Natural killer cell (primary cell): Measurements from ENCODE around the gene CLDN11. TPM values are rescaled to one million over a fixed set of nuclear protein-coding genes. Genes with fewer than 3 reads are reported as not detected.
A peak's percentile ranks its signal among the peaks of the same experiment; 100 is the strongest.

ENCODE experiments used
- ATAC-seq, 3 donors: fragments of 150-1000 bp in 2 of 3; fragments of 200-7000 bp in 1 of 3; cut with Tn5 transposase; 1 replicate in 1 of 3; 2 replicates in 2 of 3; pipeline ENCODE4 v1.10.0; 2021; ENCODE audit warnings: mild to moderate bottlenecking in 2 of 3, moderate library complexity in 2 of 3
- DNase-seq, 2 donors: peaks; one replicate each; pipeline versions ENCODE4 v3.0.0 to v3.0.0-alpha.2; 2013 to 2021; ENCODE audit warnings: mixed read lengths in 1 of 2
- H3K27ac ChIP-seq: one replicate; pipeline ENCODE4 v1.5.1; 2013; ENCODE audit warnings: mild to moderate bottlenecking, low read length
- H3K27me3 ChIP-seq: one replicate; pipeline ENCODE4 v1.6.1; 2013; ENCODE audit warnings: low read length; ENCODE audit not compliant: control insufficient read depth, insufficient read depth
- H3K36me3 ChIP-seq: one replicate; pipeline ENCODE4 v1.6.1; 2013; ENCODE audit warnings: low read length; ENCODE audit not compliant: control insufficient read depth, insufficient read depth
- H3K4me1 ChIP-seq: one replicate; pipeline ENCODE4 v1.6.1; 2013; ENCODE audit warnings: low read length; ENCODE audit not compliant: control insufficient read depth, insufficient read depth
- H3K4me3 ChIP-seq: one replicate; pipeline ENCODE4 v1.5.1; 2013; ENCODE audit warnings: low read length
- H3K9me3 ChIP-seq: one replicate; pipeline ENCODE4 v1.6.1; 2013; ENCODE audit warnings: low read length; ENCODE audit not compliant: control insufficient read depth, insufficient read depth
- H3K27ac Mint-ChIP-seq, 2 donors: one replicate each; pipeline ENCODE4 v1.8.0; 2022; ENCODE audit warnings: mild to moderate bottlenecking in 2 of 2, mixed read lengths in 2 of 2, moderate library complexity in 1 of 2
- H3K27me3 Mint-ChIP-seq, 2 donors: one replicate each; pipeline ENCODE4 v1.8.0; 2022; ENCODE audit warnings: low read depth in 2 of 2, mixed read lengths in 2 of 2
- H3K36me3 Mint-ChIP-seq: one replicate; pipeline ENCODE4 v1.8.0; 2022; ENCODE audit warnings: mixed read lengths
- H3K4me1 Mint-ChIP-seq, 2 donors: one replicate each; pipeline ENCODE4 v1.8.0; 2022; ENCODE audit warnings: mixed read lengths in 2 of 2
- H3K4me3 Mint-ChIP-seq: one replicate; pipeline ENCODE4 v1.8.0; 2022; ENCODE audit warnings: mild to moderate bottlenecking, moderate library complexity, mixed read lengths
- H3K9me3 Mint-ChIP-seq, 2 donors: one replicate each; pipeline ENCODE4 v1.8.0; 2022; ENCODE audit warnings: mixed read lengths in 2 of 2
- WGBS: methylation state at CpG from one replicate; pipeline ENCODE4 v1.1.7; 2013; ENCODE audit warnings: missing lambda C conversion rate; ENCODE audit not compliant: insufficient coverage; 5-methylcytosine and 5-hydroxymethylcytosine counted together
- intact Hi-C: fragments of 100-400 bp; cut with micrococcal nuclease; formaldehyde crosslinking; loops from one replicate; pipeline ENCODE4 v1.14.2; 2022
- total RNA-seq, 4 donors: library from RNA; stranded (reverse); fragments of 120-200 nt in 1 of 4; gene quantifications; one replicate each; pipeline versions ENCODE4 v1.2.3 to v1.2.4, GENCODE V29; 2013 to 2022
- TF ChIP-seq, protein P1 (sequence below): fragments of 200-600 bp; IDR thresholded peaks from one replicate; pipeline ENCODE4 v1.8.0; 2022; ENCODE audit warnings: antibody characterized with exemption

CLDN11 gene
- total RNA-seq, 3 donors from 2014 or later (not counting 1 experiment from before 2014, with no cell fraction given) = 0.39 TPM; not detected in 2

DNA sequence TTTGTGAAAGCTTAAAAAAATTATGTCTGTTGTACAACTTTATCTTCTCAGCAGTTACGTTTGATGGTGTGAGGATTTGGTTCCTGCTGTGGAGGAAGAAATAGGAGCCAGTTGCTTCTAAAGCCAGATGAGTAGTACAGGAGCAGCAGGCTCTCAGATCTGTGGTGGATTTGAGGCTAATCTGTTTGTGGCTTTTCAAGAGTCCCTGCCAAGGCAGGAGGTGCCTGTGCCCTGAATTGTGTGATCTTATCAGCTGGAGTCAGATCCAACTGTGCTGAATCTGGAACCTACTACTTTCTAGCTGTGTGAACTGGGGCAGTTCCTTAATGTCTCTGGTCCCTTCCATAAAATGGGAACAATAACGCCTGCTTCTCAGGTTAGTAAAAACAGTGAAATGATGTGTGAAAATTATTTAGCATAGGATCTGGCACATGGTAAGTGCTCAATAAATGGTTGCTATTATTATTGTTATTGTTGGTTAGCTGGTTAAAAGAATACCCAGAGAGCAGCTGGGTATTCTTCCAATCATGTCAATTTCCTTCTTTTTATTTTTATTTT, 7.7 kb downstream of the CLDN11 start:
- Histone ChIP-seq H3K27me3 (no peaks in the 10 kb centered on the region), H3K27ac (no peak overlapping the region), H3K4me3 (no peak overlapping the region), H3K9me3 (no peaks in the 10 kb centered on the region), H3K4me1 (no peaks in the 10 kb centered on the region), H3K36me3 (no peaks in the 10 kb centered on the region)
- Mint-ChIP-seq H3K27me3 (peaks cover 4 to 15% of the 10 kb centered on the region in 2 donors), H3K4me3 (no peak overlapping the region), H3K4me1 (peaks cover 10 to 19% of the 10 kb centered on the region in 2 donors), H3K27ac (no peak overlapping the region), H3K9me3 (no peaks in the 10 kb centered on the region), H3K36me3 (no peaks in the 10 kb centered on the region)
- DNase-seq = no peak
- intact Hi-C loops = no loop called here
- peak in 1 of 3 donors; percentile 53 for ATAC-seq
- TF ChIP-seq, protein P1, sequence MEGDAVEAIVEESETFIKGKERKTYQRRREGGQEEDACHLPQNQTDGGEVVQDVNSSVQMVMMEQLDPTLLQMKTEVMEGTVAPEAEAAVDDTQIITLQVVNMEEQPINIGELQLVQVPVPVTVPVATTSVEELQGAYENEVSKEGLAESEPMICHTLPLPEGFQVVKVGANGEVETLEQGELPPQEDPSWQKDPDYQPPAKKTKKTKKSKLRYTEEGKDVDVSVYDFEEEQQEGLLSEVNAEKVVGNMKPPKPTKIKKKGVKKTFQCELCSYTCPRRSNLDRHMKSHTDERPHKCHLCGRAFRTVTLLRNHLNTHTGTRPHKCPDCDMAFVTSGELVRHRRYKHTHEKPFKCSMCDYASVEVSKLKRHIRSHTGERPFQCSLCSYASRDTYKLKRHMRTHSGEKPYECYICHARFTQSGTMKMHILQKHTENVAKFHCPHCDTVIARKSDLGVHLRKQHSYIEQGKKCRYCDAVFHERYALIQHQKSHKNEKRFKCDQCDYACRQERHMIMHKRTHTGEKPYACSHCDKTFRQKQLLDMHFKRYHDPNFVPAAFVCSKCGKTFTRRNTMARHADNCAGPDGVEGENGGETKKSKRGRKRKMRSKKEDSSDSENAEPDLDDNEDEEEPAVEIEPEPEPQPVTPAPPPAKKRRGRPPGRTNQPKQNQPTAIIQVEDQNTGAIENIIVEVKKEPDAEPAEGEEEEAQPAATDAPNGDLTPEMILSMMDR = no peak
- 58% methylated on average over 2 of the region's 2 CpGs for WGBS

DNA sequence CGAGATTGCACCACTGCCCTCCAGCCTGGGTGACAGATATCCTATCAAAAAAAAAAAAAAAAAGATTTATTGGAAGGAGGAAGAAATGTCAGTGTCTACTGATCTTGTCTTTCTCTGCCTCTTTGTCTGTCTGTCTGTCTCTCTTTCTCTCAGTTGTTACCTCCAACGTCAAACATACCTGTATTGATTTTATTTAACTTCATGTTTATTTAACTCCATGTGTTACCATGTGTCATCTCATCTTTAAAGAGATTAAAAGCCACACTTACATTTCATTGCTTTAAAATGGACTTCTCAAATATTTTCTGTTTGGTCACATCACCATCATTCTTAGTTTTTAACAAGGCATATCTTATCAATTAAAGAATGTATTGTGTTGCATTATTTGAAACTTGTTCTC, 9.4 kb downstream of the CLDN11 start:
- no peak overlapping the region for H3K27ac ChIP-seq
- no peak overlapping the region for H3K4me3 Mint-ChIP-seq
- H3K27me3 Mint-ChIP-seq = peaks cover 0 to 15% of the 10 kb centered on the region in 2 donors
- no peaks in the 10 kb centered on the region for H3K9me3 ChIP-seq
- H3K36me3 Mint-ChIP-seq = no peaks in the 10 kb centered on the region
- H3K4me3 ChIP-seq = no peak overlapping the region
- H3K4me1 Mint-ChIP-seq = peaks cover 10 to 19% of the 10 kb centered on the region in 2 donors
- H3K4me1 ChIP-seq = no peaks in the 10 kb centered on the region
- intact Hi-C loops = no loop called here
- TF ChIP-seq, protein P1 = no peak
- ATAC-seq (no peak), DNase-seq (no peak)
- H3K27ac Mint-ChIP-seq = no peak overlapping the region
- H3K36me3 ChIP-seq = no peaks in the 10 kb centered on the region
- no peaks in the 10 kb centered on the region for H3K27me3 ChIP-seq
- no peaks in the 10 kb centered on the region for H3K9me3 Mint-ChIP-seq
- WGBS = 92% methylated on average over 2 of the region's 2 CpGs

DNA sequence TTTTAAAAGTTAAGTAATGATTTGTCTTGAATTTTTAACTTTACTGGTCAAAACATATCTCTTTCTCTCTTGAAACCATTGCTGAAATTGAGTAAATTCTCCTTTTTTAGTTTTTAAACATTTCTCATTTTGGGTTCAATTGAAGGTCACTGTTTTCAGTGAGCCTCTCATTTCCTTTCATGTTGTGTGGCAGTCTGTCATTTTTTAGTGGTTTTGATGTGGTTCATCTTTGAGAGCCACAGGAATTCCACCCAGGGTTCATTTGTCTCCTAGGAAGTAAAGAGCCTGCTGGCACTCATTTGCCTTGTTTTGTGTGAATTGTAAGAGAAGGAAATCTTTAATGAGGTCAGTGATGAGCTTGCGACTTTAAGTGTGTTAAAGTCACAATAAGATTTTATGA, 10.4 kb downstream of the CLDN11 start:
- Histone ChIP-seq H3K4me3 (no peak overlapping the region), H3K9me3 (no peaks in the 10 kb centered on the region), H3K36me3 (no peaks in the 10 kb centered on the region), H3K27ac (no peak overlapping the region), H3K4me1 (no peaks in the 10 kb centered on the region), H3K27me3 (no peaks in the 10 kb centered on the region)
- DNase-seq (no peak), ATAC-seq (no peak)
- intact Hi-C loops = no loop called here
- H3K9me3 Mint-ChIP-seq = no peaks in the 10 kb centered on the region
- H3K27ac Mint-ChIP-seq = no peak overlapping the region
- H3K4me1 Mint-ChIP-seq = peaks cover 10 to 19% of the 10 kb centered on the region in 2 donors
- no peak overlapping the region for H3K4me3 Mint-ChIP-seq
- no peaks in the 10 kb centered on the region for H3K36me3 Mint-ChIP-seq
- WGBS = 20% methylated on average over 1 of the region's 1 CpG
- TF ChIP-seq, protein P1 = no peak
- H3K27me3 Mint-ChIP-seq = peaks cover 0 to 15% of the 10 kb centered on the region in 2 donors

DNA sequence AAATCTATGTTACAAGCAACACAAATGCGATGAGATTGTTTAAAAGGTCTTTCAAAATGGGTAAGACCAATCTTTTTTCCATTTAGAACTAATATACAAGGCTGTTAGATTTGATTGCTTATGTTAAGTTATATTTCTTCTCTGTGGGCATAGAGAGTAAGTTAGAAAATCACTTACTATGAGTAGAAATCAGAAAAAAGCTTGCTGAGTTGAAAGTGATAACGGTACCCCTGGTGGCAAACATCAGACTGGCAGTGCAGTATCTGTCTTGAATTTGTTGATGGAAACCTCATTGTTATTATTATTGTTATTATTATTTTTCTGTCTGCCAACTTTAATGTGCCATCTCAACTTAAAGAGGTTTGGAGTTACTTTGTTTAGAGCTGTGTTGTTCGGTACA, 12.4 kb downstream of the CLDN11 start:
- Mint-ChIP-seq H3K9me3 (no peaks in the 10 kb centered on the region), H3K36me3 (no peaks in the 10 kb centered on the region), H3K27me3 (peaks cover 0 to 11% of the 10 kb centered on the region in 2 donors), H3K27ac (no peak overlapping the region), H3K4me3 (no peak overlapping the region), H3K4me1 (peaks cover 7 to 17% of the 10 kb centered on the region in 2 donors)
- Histone ChIP-seq H3K9me3 (no peaks in the 10 kb centered on the region), H3K4me1 (no peaks in the 10 kb centered on the region), H3K4me3 (no peak overlapping the region), H3K36me3 (no peaks in the 10 kb centered on the region), H3K27me3 (no peaks in the 10 kb centered on the region), H3K27ac (no peak overlapping the region)
- no peak for DNase-seq
- intact Hi-C loops = no loop called here
- no peak for ATAC-seq
- 100% methylated on average over 1 of the region's 3 CpGs for WGBS
- TF ChIP-seq, protein P1 = no peak
